Measurements from ENCODE around the gene MAPK14.
"Not testable (repeated sequence)": the region's sequence is repeated elsewhere in the genome, so short reads cannot be mapped to it uniquely, and the experiment has no call there.

The MAPK14 gene

DNA sequence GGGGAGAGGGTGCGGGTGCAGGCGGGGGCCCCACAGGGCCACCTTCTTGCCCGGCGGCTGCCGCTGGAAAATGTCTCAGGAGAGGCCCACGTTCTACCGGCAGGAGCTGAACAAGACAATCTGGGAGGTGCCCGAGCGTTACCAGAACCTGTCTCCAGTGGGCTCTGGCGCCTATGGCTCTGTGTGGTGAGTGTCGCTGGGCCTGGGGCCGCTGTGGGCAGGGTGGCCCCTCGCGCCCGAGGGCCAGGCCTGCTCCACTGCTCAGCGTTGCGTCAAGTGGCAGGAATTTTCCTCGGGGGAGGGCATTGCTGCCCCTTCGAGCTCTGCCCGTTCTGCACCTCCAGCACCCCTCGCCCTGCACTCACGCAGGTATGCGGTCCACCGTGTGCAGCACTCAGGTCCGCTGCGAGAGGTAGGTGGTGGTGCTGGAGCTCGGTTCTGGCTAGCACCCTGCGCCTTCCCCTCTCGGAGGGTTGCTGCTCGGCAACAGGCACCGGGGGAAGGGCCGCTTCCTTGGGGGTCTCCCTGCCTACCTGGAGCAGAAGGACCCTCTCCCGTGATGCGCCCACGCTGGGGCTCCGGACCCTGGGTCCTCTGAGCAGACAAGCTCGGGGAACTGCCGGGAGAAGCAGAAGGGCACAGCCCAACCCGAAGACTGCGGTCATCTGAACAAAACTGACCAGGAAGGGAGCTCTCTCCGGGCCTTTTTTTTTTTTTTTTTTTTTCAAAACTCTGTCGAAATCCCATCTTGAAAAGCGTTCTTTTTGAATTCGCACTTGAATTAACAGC, 674 bp downstream of the MAPK14 start:
- Mint-ChIP-seq H3K4me3 (peak overlapping the region; percentile 83), H3K27me3 (peaks cover 26% of the 10 kb centered on the region), H3K4me1 (peaks cover 46% of the 10 kb centered on the region), H3K36me3 (peaks cover 16% of the 10 kb centered on the region), H3K27ac (peak overlapping the region; percentile 93), H3K9me3 (no peaks in the 10 kb centered on the region)
- DNase-seq = peak; percentile 58
- CTCF ChIA-PET = interaction anchor here (0.7 to 7.2 kb wide), 16 partner anchors 10 to 403 kb away, joined by 3 to 124 read pairs (median 4); partner anchors contain the start of gene MAPK13

DNA sequence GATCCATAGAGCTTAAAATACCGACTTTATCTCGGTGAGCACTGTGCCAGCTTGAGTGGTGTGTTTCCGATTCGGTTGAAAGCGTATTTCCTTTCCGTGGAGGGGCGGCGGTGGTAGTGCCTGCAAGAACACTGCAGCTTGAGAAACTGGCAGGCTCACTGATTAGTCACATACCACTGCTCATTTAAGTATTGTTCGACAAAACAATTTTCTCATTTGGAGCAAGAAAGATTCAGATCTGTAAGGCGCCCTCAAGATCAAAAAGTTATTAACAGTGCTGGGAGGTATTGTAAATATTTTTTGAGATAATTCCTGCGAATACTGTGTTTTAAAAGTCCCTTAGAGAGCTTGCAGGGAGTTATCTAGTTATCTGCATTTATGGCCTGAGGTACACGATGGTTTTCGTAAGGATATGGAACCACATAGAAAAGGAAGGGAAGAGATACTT, 1.3 kb downstream of the MAPK14 start:
- DNase-seq = peak; percentile 78
- peaks cover 24% of the 10 kb centered on the region for H3K27me3 Mint-ChIP-seq
- peak overlapping the region; percentile 93 for H3K27ac Mint-ChIP-seq
- peaks cover 50% of the 10 kb centered on the region for H3K4me1 Mint-ChIP-seq
- no peaks in the 10 kb centered on the region for H3K9me3 Mint-ChIP-seq
- peaks cover 16% of the 10 kb centered on the region for H3K36me3 Mint-ChIP-seq
- peak overlapping the region; percentile 83 for H3K4me3 Mint-ChIP-seq
- CTCF ChIA-PET = interaction anchor here (1.1 to 7.2 kb wide), 10 partner anchors 9 to 332 kb away, joined by 3 to 124 read pairs (median 4); no protein-coding TSS in a partner anchor

- Mint-ChIP-seq H3K4me3 (peak overlapping the region; percentile 83), H3K4me1 (peaks cover 53% of the 10 kb centered on the region), H3K27ac (peak overlapping the region; percentile 93), H3K27me3 (peaks cover 18% of the 10 kb centered on the region), H3K36me3 (peaks cover 16% of the 10 kb centered on the region), H3K9me3 (no peaks in the 10 kb centered on the region)
- CTCF ChIA-PET = interaction anchor here (1.1 to 7.2 kb wide), 7 partner anchors 9 to 331 kb away, joined by 3 to 124 read pairs (median 7); no protein-coding TSS in a partner anchor
- no peak for DNase-seq
These were observed 1.9 kb downstream of the MAPK14 start for GRCh38 chr6:36029464-36029863.

DNA sequence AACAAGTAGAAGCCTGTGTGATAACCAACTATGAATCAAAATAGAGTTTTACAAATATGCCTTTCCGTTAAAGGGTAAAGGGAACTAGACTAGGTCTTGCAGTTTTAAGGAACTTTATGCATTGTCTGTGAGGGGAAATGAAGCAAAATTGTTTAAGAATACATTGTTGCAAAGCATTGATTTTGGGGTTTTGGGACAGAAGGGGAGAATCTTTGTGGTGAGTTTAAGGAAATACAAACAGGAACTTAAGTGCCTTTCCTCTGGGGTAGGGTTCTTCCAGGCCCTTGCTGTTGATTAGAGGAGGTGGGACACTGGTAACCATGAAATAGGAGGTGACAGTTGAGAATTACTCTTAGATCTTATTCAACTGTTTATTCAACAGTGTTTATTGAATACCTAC, 4.7 kb downstream of the MAPK14 start:
- no peak for DNase-seq
- H3K27me3 Mint-ChIP-seq = peaks cover 5% of the 10 kb centered on the region
- CTCF ChIA-PET = interaction anchor here (0.6 to 2.0 kb wide), 2 partner anchors 63 to 736 kb away, joined by 3 to 9 read pairs; no protein-coding TSS in a partner anchor
- H3K27ac Mint-ChIP-seq = no peak overlapping the region
- H3K9me3 Mint-ChIP-seq = no peaks in the 10 kb centered on the region
- no peak overlapping the region for H3K4me3 Mint-ChIP-seq
- H3K4me1 Mint-ChIP-seq = peaks cover 57% of the 10 kb centered on the region
- H3K36me3 Mint-ChIP-seq = peaks cover 25% of the 10 kb centered on the region

DNA sequence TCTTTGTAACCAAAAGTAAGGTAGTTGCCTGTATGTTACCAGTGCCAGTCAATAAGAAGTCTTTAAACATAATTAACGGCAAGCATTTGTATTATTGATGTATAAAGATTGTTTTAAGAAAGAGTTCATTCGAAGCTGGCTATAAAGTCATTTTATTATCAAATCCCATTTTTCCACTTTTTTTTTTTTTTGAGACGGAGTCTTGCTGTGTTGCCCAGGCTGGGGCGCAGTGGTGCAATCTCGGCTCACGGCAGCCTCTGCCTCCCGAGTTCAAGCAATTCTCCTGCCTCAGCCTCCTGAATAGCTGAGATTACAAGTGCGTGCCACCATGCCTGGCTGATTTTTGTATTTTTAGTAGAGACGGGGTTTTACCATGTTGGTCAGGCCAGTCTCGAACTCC, 5.5 kb downstream of the MAPK14 start:
- Mint-ChIP-seq H3K36me3 (peaks cover 25% of the 10 kb centered on the region), H3K4me1 (peaks cover 61% of the 10 kb centered on the region)
- H3K4me3 Mint-ChIP-seq, H3K9me3 Mint-ChIP-seq, H3K27ac Mint-ChIP-seq, H3K27me3 Mint-ChIP-seq, DNase-seq: not testable (repeated sequence)
- CTCF ChIA-PET = interaction anchor here (0.7 to 2.0 kb wide), 3 partner anchors 52 to 437 kb away, joined by 3 to 9 read pairs (median 4); no protein-coding TSS in a partner anchor

DNA sequence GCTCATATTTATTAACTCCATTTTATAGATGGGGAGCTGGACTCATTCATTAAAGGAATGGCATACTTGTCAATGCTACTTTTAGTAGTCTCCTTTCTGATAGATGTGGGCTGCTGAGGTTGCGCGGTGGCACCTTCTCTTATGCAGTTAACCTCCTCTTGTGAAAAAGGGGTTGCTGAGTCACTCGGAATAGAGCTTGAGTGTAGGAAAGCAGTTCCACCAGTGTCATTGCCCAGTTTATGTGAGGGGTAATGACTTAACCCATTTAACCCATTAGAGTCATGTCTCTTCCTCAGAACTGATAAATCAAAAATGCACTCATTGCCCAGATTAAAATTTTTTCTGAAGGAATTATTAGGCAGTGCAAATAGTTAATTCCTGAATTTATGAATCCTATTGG, 6.3 kb downstream of the MAPK14 start:
- no peaks in the 10 kb centered on the region for H3K27me3 Mint-ChIP-seq
- H3K4me3 Mint-ChIP-seq = no peak overlapping the region
- peaks cover 22% of the 10 kb centered on the region for H3K36me3 Mint-ChIP-seq
- H3K4me1 Mint-ChIP-seq = peaks cover 63% of the 10 kb centered on the region
- peak; percentile 49 for DNase-seq
- no peak overlapping the region for H3K27ac Mint-ChIP-seq
- CTCF ChIA-PET = interaction anchor here (1.1 to 2.0 kb wide), 2 partner anchors 51 to 61 kb away, joined by 3 to 9 read pairs; no protein-coding TSS in a partner anchor
- no peaks in the 10 kb centered on the region for H3K9me3 Mint-ChIP-seq

GRCh38 chr6:36034441-36034840, 6.8 kb downstream of the MAPK14 start:
- no peak overlapping the region for H3K27ac Mint-ChIP-seq
- CTCF ChIA-PET = interaction anchor here (0.7 to 2.0 kb wide), 3 partner anchors 50 to 60 kb away, joined by 3 to 9 read pairs (median 4); no protein-coding TSS in a partner anchor
- H3K4me3 Mint-ChIP-seq = no peak overlapping the region
- no peak for DNase-seq
- peaks cover 21% of the 10 kb centered on the region for H3K36me3 Mint-ChIP-seq
- no peaks in the 10 kb centered on the region for H3K9me3 Mint-ChIP-seq
- no peaks in the 10 kb centered on the region for H3K27me3 Mint-ChIP-seq
- H3K4me1 Mint-ChIP-seq = peaks cover 60% of the 10 kb centered on the region

- no peak for DNase-seq
- Mint-ChIP-seq H3K36me3 (peaks cover 20% of the 10 kb centered on the region), H3K4me1 (peaks cover 56% of the 10 kb centered on the region), H3K9me3 (no peaks in the 10 kb centered on the region), H3K4me3 (no peak overlapping the region), H3K27me3 (no peaks in the 10 kb centered on the region), H3K27ac (no peak overlapping the region)
- CTCF ChIA-PET = interaction anchor here (1.0 kb wide), 1 partner anchor 60 kb away, joined by 5 read pairs; no protein-coding TSS in a partner anchor
These were observed 7.6 kb downstream of the MAPK14 start for GRCh38 chr6:36035225-36035624.

DNA sequence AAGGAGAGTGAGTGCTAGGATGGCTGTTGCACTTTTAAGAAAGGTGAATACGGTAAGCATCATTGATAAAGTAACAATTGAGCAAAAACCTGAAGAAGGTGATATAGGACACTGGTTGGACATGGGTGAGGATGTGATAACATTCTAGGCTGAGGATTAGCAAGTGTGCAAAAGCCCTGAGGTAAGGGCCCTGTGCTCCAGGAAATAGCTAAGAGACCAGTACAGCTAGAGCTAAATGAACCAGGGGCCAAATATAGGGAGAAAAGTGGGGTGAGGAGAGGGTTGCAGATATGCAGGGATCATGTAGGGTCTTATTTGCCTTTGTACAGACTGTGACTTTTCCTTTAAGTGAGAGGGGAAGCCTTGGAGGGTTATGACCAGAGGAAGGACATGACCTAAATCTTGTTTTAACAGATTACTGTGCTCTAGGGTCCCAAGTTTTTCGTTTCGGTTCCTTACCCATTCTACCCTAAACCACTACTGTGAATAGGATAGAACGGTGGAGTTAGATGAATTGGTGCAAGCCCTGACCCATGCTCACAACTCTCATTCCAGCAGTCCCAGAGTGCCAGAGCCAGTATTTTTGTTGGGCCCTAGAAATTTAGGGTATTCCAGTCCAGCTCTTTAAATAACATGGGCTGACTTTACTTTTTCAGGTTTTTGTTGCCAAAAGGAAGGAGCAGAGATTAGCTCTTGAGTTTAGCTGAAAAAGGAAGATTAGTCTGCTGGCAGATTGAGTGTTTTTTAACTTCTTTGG, 10.7 kb downstream of the MAPK14 start:
- H3K9me3 Mint-ChIP-seq = no peaks in the 10 kb centered on the region
- H3K36me3 Mint-ChIP-seq = peaks cover 16% of the 10 kb centered on the region
- CTCF ChIA-PET = interaction anchor here (2.6 kb wide), 1 partner anchor 10 kb away, joined by 9 read pairs; no protein-coding TSS in a partner anchor
- H3K4me1 Mint-ChIP-seq = peaks cover 42% of the 10 kb centered on the region
- no peak overlapping the region for H3K4me3 Mint-ChIP-seq
- no peaks in the 10 kb centered on the region for H3K27me3 Mint-ChIP-seq
- no peak overlapping the region for H3K27ac Mint-ChIP-seq
- DNase-seq = no peak

GRCh38 chr6:36039112-36039511, 11.5 kb downstream of the MAPK14 start:
- Mint-ChIP-seq H3K27ac (no peak overlapping the region), H3K27me3 (no peaks in the 10 kb centered on the region), H3K36me3 (peaks cover 18% of the 10 kb centered on the region), H3K9me3 (no peaks in the 10 kb centered on the region), H3K4me3 (no peak overlapping the region), H3K4me1 (peaks cover 34% of the 10 kb centered on the region)
- no peak for DNase-seq
- CTCF ChIA-PET = interaction anchor here (2.6 kb wide), 1 partner anchor 10 kb away, joined by 9 read pairs; no protein-coding TSS in a partner anchor

GRCh38 chr6:36040958-36041357, 13.3 kb downstream of the MAPK14 start:
- Mint-ChIP-seq H3K4me1 (peaks cover 27% of the 10 kb centered on the region), H3K27me3 (no peaks in the 10 kb centered on the region), H3K27ac (no peak overlapping the region), H3K9me3 (no peaks in the 10 kb centered on the region), H3K4me3 (no peak overlapping the region), H3K36me3 (peaks cover 20% of the 10 kb centered on the region)
- CTCF ChIA-PET = no interaction called here
- DNase-seq = no peak

- peaks cover 25% of the 10 kb centered on the region for H3K4me1 Mint-ChIP-seq
- H3K9me3 Mint-ChIP-seq = no peaks in the 10 kb centered on the region
These were observed 15.1 kb downstream of the MAPK14 start for GRCh38 chr6:36042618-36043260.

GRCh38 chr6:36049582-36049981, 22.0 kb downstream of the MAPK14 start:
- CTCF ChIA-PET = no interaction called here
- H3K4me3 Mint-ChIP-seq = no peak overlapping the region
- H3K9me3 Mint-ChIP-seq = no peaks in the 10 kb centered on the region
- peaks cover 8% of the 10 kb centered on the region for H3K36me3 Mint-ChIP-seq
- DNase-seq = no peak
- peaks cover 10% of the 10 kb centered on the region for H3K4me1 Mint-ChIP-seq
- H3K27me3 Mint-ChIP-seq = no peaks in the 10 kb centered on the region
- no peak overlapping the region for H3K27ac Mint-ChIP-seq

More at GRCh38 chr6:36042618-36043260, 15.1 kb downstream of the MAPK14 start:
- H3K36me3 Mint-ChIP-seq = peaks cover 21% of the 10 kb centered on the region
- DNase-seq = no peak
- H3K4me3 Mint-ChIP-seq = no peak overlapping the region
- no peaks in the 10 kb centered on the region for H3K27me3 Mint-ChIP-seq
- H3K27ac Mint-ChIP-seq = no peak overlapping the region
- CTCF ChIA-PET = interaction anchor here (0.7 to 1.6 kb wide), 2 partner anchors 52 to 474 kb away, joined by 4 read pairs; no protein-coding TSS in a partner anchor

All from activated naive CD4-positive, alpha-beta T cell treated with anti-CD3 and anti-CD28 coated beads, Interleukin-2, amount 10 ng/mL, durations not matched to agents 7 days and 5 days (primary cell).